Stomach (tissue), 4 donors: Measurements from ENCODE around the gene TMEM253.

Source experiments
- EP300 ChIP-seq: sonication (generic); formaldehyde crosslinking; IDR thresholded peaks from one replicate; pipeline ENCODE4 v1.6.1; 2017; ENCODE audit warnings: antibody characterized with exemption
- POLR2A ChIP-seq, 4 donors: fragments of 450-650 bp; IDR thresholded peaks; one replicate each; pipeline ENCODE4 v1.6.1; 2016; ENCODE audit warnings: antibody characterized with exemption in 4 of 4, control low read depth in 2 of 4, mild to moderate bottlenecking in 1 of 4, moderate library complexity in 1 of 4
- POLR2AphosphoS5 ChIP-seq, 3 donors: sonication (generic); formaldehyde crosslinking; IDR thresholded peaks; one replicate each; pipeline ENCODE4 v1.6.1; 2016; ENCODE audit warnings: antibody characterized with exemption in 3 of 3
- TF ChIP-seq, protein P1 (sequence below), 7 experiments: fragments of 450-650 bp in 4 of 7; fragments of 200-600 bp in 3 of 7; sonication (generic) in 3 of 7; IDR thresholded peaks; one replicate each; pipeline ENCODE4 v1.5.1; 2016 to 2019; ENCODE audit warnings: antibody characterized with exemption in 7 of 7, control low read depth in 2 of 7, mild to moderate bottlenecking in 1 of 7

DNA sequence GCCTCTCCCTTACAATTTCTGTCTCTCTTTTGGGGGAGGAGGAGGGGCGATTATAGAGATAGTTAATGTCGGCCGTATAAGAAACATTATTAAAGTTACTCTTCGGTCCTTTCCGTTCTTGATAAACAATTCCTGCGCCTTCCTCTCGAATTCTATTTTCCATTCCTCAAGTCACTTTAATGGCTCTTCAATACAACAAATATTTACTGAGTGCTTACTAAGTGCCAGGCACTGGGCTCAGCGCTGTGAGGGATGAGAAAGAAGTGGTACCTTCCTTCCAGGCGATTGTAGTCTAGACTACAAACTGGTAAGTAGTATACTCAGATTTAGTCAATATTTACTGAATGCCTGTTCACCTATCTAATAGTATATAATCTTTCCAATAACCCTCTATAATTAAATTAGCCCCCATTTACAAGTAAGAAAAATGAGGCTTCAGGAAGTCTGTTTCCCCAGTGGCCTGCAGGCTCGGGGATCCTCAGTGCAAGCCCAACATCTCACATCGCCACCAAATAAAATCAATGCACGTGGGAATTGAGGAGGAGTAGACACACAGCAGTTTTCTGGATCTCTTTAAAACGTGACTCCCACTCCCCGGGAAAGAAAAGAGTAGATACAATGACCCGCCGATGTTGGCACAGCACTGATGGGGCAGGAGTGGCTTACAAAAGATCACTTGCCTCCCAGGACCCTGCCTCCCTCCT, 1.8 kb upstream of the TMEM253 start:
- TF ChIP-seq POLR2A (IDR thresholded peaks at IDR 0.05) (no peak), POLR2AphosphoS5 (IDR thresholded peaks at IDR 0.05) (no peak), EP300 (no peak)
- TF ChIP-seq, protein P1, sequence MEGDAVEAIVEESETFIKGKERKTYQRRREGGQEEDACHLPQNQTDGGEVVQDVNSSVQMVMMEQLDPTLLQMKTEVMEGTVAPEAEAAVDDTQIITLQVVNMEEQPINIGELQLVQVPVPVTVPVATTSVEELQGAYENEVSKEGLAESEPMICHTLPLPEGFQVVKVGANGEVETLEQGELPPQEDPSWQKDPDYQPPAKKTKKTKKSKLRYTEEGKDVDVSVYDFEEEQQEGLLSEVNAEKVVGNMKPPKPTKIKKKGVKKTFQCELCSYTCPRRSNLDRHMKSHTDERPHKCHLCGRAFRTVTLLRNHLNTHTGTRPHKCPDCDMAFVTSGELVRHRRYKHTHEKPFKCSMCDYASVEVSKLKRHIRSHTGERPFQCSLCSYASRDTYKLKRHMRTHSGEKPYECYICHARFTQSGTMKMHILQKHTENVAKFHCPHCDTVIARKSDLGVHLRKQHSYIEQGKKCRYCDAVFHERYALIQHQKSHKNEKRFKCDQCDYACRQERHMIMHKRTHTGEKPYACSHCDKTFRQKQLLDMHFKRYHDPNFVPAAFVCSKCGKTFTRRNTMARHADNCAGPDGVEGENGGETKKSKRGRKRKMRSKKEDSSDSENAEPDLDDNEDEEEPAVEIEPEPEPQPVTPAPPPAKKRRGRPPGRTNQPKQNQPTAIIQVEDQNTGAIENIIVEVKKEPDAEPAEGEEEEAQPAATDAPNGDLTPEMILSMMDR (IDR thresholded peaks at IDR 0.05), result no peak
